ENCODE results near the gene TTC7B. TPM values are rescaled to one million over a fixed set of nuclear protein-coding genes. Genes with fewer than 3 reads are reported as not detected.

Gene TTC7B
- total and polyA plus RNA-seq, 2 of the 8 experiments (the other 6 are each of a cell fraction or from before 2014, with no cell fraction given), result 23.7 to 34.0 TPM

- TF ChIP-seq CHD7 (IDR thresholded peaks at IDR 0.05; ENCODE audit: insufficient replicate concordance, low read length), result no peak
- TF ChIP-seq CHD2 (IDR thresholded peaks at IDR 0.05; ENCODE audit: low read length), result no peak
- no peak for TF ChIP-seq EP300 (IDR thresholded peaks at IDR 0.05; ENCODE audit: borderline replicate concordance in 1 of 2, low read depth in 2 of 2, low read length in 2 of 2)
- TF ChIP-seq POLR2AphosphoS5 (IDR thresholded peaks at IDR 0.05; ENCODE audit: low read depth, low read length), result no peak
- no peak for TF ChIP-seq CEBPB (IDR thresholded peaks at IDR 0.05; ENCODE audit: low read depth, low read length)
- no peak for TF ChIP-seq TEAD4 (IDR thresholded peaks at IDR 0.05; ENCODE audit: low read depth, low read length)
These were observed 318.0 kb downstream of the TTC7B start (continued) for GRCh38 chr14:90498198-90498597.
